Measurements from ENCODE around the gene ADRA1B.

- TF ChIP-seq CTCF (IDR thresholded peaks at IDR 0.05) (no peak), POLR2A (IDR thresholded peaks at IDR 0.05) (no peak)
These were observed 12.9 kb downstream of the ADRA1B start for GRCh38 chr5:159929176-159929575.
